Erythroblast (primary cell): ENCODE data around the gene MACROD2.

Experiments used
- GATA1 ChIP-seq: IDR thresholded peaks from 2 replicates; pipeline ENCODE4 v1.6.1; 2011; ENCODE audit warnings: low read depth, mild to moderate bottlenecking, control low read depth, low read length, moderate library complexity
- POLR2A ChIP-seq: IDR thresholded peaks from 2 replicates; pipeline ENCODE4 v1.6.1; 2011; ENCODE audit warnings: mild to moderate bottlenecking, low read length

GRCh38 chr20:15814360-15814759, 1819.0 kb downstream of the MACROD2 start:
- TF ChIP-seq POLR2A (no peak), GATA1 (no peak)
